K562 (cell line): ENCODE data around the gene TGFA. TPM values are rescaled to one million over a fixed set of nuclear protein-coding genes. Genes with fewer than 3 reads are reported as not detected.

Experiments used
- ATAC-seq: fragments of 200-7000 bp; cut with Tn5 transposase; 3 replicates; pipeline ENCODE4 v1.9.1; 2020; ENCODE audit warnings: moderate library complexity
- BruUV-seq: library from RNA; stranded (reverse); fragments of 400-500 nt; replicated peaks from 2 replicates; lab custom pipeline; 2021; lab: Mats Ljungman, UMichigan
- CTCF ChIA-PET: fragments of 300-600 bp; formaldehyde crosslinking; extraction: SDS; loops from one replicate; lab custom pipeline; 2021; ENCODE audit warnings: low intra/inter-chr PET ratio; lab: Yijun Ruan, JAX
- POLR2A ChIA-PET: fragments of 300-600, 350-650 bp; sonication (Branson Sonifier 250); formaldehyde crosslinking; extraction: SDS; loops from one replicate; lab custom pipeline; 2021; ENCODE audit warnings: antibody characterized with exemption, inconsistent platforms; lab: Yijun Ruan, JAX
- DNase-seq, 4 experiments: peaks; one replicate each; pipeline versions ENCODE4 v3.0.0 to v3.0.0-alpha.2; 2011 to 2018; ENCODE audit warnings: low spot score in 3 of 4, mixed read lengths in 3 of 4; ENCODE audit errors: extremely low read depth in 1 of 4
- FAIRE-seq: peaks from 2 replicates; lab custom pipeline; 2011; peaks lifted over from hg19 to GRCh38; lab: Jason Lieb, UNC
- H2AFZ ChIP-seq: 2 replicates; pipeline ENCODE4 v1.6.0; 2011; ENCODE audit warnings: low read depth, low read length, control low read depth, inconsistent platforms
- H3K27ac ChIP-seq: fragments of 200-600 bp; 3 replicates; pipeline ENCODE4 v1.8.0; 2011; ENCODE audit warnings: low read depth, mild to moderate bottlenecking, control low read depth, inconsistent platforms, low read length, moderate library complexity, mixed read lengths; ENCODE audit errors: extremely low read depth
- H3K27me3 ChIP-seq, 2 experiments: fragments of 300-600 bp in 1 of 2; 2 replicates in 1 of 2; 3 replicates in 1 of 2; pipeline versions ENCODE4 v1.6.0 to v1.8.0; 2011; ENCODE audit warnings: inconsistent platforms in 2 of 2, low read length in 2 of 2, mild to moderate bottlenecking in 1 of 2, mixed read lengths in 1 of 2, moderate library complexity in 1 of 2; ENCODE audit not compliant: control insufficient read depth in 2 of 2, insufficient read depth in 2 of 2
- H3K36me3 ChIP-seq: fragments of 300-600 bp; 3 replicates; pipeline ENCODE4 v1.8.0; 2011; ENCODE audit warnings: mild to moderate bottlenecking, low read length, inconsistent platforms; ENCODE audit not compliant: control insufficient read depth, insufficient read depth
- H3K4me1 ChIP-seq, 2 experiments: fragments of 200-600 bp in 1 of 2; replicated peaks in 1 of 2; 2 replicates in 1 of 2; 3 replicates in 1 of 2; pipeline versions ENCODE4 v1.5.1 to v1.8.0; 2011; ENCODE audit warnings: inconsistent platforms in 2 of 2, low read length in 2 of 2, mild to moderate bottlenecking in 1 of 2, mixed read lengths in 1 of 2, moderate library complexity in 1 of 2; ENCODE audit not compliant: control insufficient read depth in 2 of 2, insufficient read depth in 2 of 2
- H3K4me2 ChIP-seq: 2 replicates; pipeline ENCODE4 v1.6.1; 2011; ENCODE audit warnings: low read length, control low read depth, inconsistent platforms, mixed read lengths; ENCODE audit not compliant: insufficient read depth
- H3K4me3 ChIP-seq: fragments of 200-600 bp; sonication (generic), shearing (Covaris generic); 2 replicates; pipeline ENCODE4 v1.5.1; 2016; ENCODE audit warnings: control low read depth, inconsistent platforms
- H3K79me2 ChIP-seq: fragments of 200-600 bp; 3 replicates; pipeline ENCODE4 v1.8.0; 2011; ENCODE audit warnings: low read length, inconsistent platforms; ENCODE audit not compliant: control insufficient read depth, insufficient read depth
- H3K9ac ChIP-seq, 2 experiments: 2 replicates each; pipeline versions ENCODE4 v1.6.0 to v1.6.1; 2011; ENCODE audit warnings: low read depth in 2 of 2, low read length in 2 of 2, control low read depth in 1 of 2, inconsistent platforms in 1 of 2, mild to moderate bottlenecking in 1 of 2, mixed read lengths in 1 of 2; ENCODE audit not compliant: insufficient read depth in 1 of 2
- H3K9me1 ChIP-seq: one replicate; pipeline ENCODE4 v1.6.0; 2011; ENCODE audit warnings: inconsistent platforms, mild to moderate bottlenecking, low read length, moderate library complexity; ENCODE audit not compliant: control insufficient read depth, insufficient read depth
- H3K9me3 ChIP-seq: replicated peaks from 2 replicates; pipeline ENCODE4 v1.5.1; 2011; ENCODE audit warnings: low read depth, low read length, inconsistent platforms; ENCODE audit not compliant: control insufficient read depth, insufficient read depth
- H4K20me1 ChIP-seq: replicated peaks from 2 replicates; pipeline ENCODE4 v1.6.1; 2011; ENCODE audit warnings: low read length, inconsistent platforms, mixed read lengths; ENCODE audit not compliant: control insufficient read depth, insufficient read depth
- ELF1 ChIP-seq: fragments of 200-800 bp; sonication (Bioruptor generic); IDR thresholded peaks from 2 replicates; pipeline ENCODE4 v1.6.1; 2016; ENCODE audit warnings: missing genetic modification characterization, missing compliant biosample characterization
- ETV1 ChIP-seq: fragments of 450-650 bp; conservative IDR thresholded peaks from 2 replicates; pipeline ENCODE4 v1.6.1; 2016; ENCODE audit warnings: missing genetic modification characterization, control low read depth, low read depth, missing compliant biosample characterization
- POLR2A ChIP-seq: fragments of 450-650 bp; conservative IDR thresholded peaks from 2 replicates; pipeline ENCODE4 v1.6.1; 2016
- SMARCB1 ChIP-seq: IDR thresholded peaks from 2 replicates; pipeline ENCODE4 v1.6.1; 2011; ENCODE audit warnings: improper control_type of control experiment, low read depth; ENCODE audit not compliant: insufficient read length
- ZNF143 ChIP-seq: sonication (generic); formaldehyde crosslinking; IDR thresholded peaks from 2 replicates; pipeline ENCODE4 v1.9.0; 2022; ENCODE audit warnings: mild to moderate bottlenecking, missing genetic modification reagents
- WGBS: fragments of 100-300 bp; shearing (Covaris generic); methylation state at CpG from one replicate; pipeline ENCODE4 v1.1.6; 2016; ENCODE audit warnings: low coverage, mixed read lengths; ENCODE audit not compliant: insufficient coverage; ENCODE audit errors: missing lambda C conversion rate; 5-methylcytosine and 5-hydroxymethylcytosine counted together
- in situ Hi-C: fragments of 300-500 bp; cut with MboI; formaldehyde crosslinking; loops from 4 replicates; pipeline ENCODE4 v1.15.0; 2018; ENCODE audit warnings: inconsistent platforms, mixed read lengths
- intact Hi-C: fragments of 100-400 bp; cut with micrococcal nuclease; formaldehyde crosslinking; loops from 2 replicates; pipeline ENCODE4 v1.14.2; 2022
- polyA plus RNA-seq, 8 experiments: library from polyadenylated mRNA; depleted of rRNA in 4 of 8; stranded (reverse) in 5 of 8; unstranded in 3 of 8; fragments of >200 nt; fragmentation: Nextera tagmentation in 2 of 8; fragmentation: Illumina TruSeq in 1 of 8; extraction: Ambion mirVana in 2 of 8; extraction: Trizol in 1 of 8; gene quantifications; 2 replicates each; pipeline versions ENCODE4 v1.2.1 to v1.2.3, GENCODE V29; 2011 to 2014; ENCODE audit warnings: inconsistent platforms in 1 of 8, missing spikeins in 1 of 8
- total RNA-seq, 7 experiments: library from RNA; depleted of rRNA in 6 of 7; stranded (reverse); fragments of >200 nt in 6 of 7; fragmentation: Illumina TruSeq in 2 of 7; extraction: Trizol in 2 of 7; gene quantifications; 2 replicates each; pipeline versions ENCODE4 v1.2.1 to v1.2.3, GENCODE V29; 2011 to 2021; ENCODE audit warnings: low replicate concordance in 1 of 7
- TF ChIP-seq, protein P1 (sequence below): fragments of 450-650 bp; IDR thresholded peaks from 2 replicates; pipeline ENCODE4 v1.6.1; 2017; ENCODE audit warnings: mild to moderate bottlenecking, moderate library complexity
- TF ChIP-seq, protein P2 (sequence below), 2 experiments: fragments of 450-650 bp; IDR thresholded peaks; 2 replicates each; pipeline ENCODE4 v1.6.1; 2016
- TF ChIP-seq, protein P3 (sequence below): sonication (generic); formaldehyde crosslinking; IDR thresholded peaks from 2 replicates; pipeline ENCODE4 v1.8.0; 2022; ENCODE audit warnings: missing genetic modification reagents, mild to moderate bottlenecking, borderline replicate concordance

The TGFA gene
- total and polyA plus RNA-seq, 9 of the 15 experiments (the other 6 are each of a cell fraction or from before 2014, with no cell fraction given): not detected

DNA sequence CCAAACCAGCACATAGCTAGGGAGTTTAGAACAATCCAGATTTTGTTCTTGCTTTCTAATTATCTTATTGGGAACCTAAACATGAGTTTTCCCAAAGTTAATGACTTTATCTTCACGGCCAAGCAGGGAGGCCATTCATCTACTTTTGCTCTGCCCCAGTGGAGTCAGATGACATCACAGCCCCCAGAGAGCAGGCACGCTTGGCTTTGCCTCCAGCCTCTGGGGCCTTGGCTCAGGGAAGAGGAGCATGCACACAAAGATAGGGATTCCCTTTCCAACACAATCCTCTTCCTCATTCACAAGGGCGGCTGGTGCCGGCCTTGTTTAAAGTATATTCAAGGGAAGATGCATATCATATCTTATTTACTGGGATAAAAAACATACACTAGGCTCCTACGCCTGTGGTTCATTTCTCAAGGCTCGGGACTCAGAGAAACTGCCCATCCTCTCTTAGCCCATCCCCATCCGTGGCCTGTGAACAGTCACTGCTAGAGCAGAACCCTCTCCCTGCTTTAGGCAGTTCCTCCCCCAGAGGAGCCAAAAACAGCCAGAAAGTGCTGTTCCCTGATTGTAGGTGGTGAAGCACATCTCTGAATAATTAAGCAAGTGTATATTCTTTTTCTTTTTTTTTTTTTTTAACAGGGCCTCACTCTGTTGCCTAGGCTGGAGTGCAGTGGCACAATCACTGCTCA is 21.2 kb downstream of the TGFA start:
- Histone ChIP-seq H3K9me1 (no peaks in the 10 kb centered on the region), H4K20me1 (no peaks in the 10 kb centered on the region), H3K4me2 (no peak overlapping the region), H3K9me3 (no peaks in the 10 kb centered on the region), H3K4me3 (no peak overlapping the region), H3K36me3 (no peaks in the 10 kb centered on the region), H3K4me1 (no peaks in the 10 kb centered on the region), H3K27ac (no peak overlapping the region), H3K9ac (no peak overlapping the region), H3K79me2 (no peaks in the 10 kb centered on the region), H3K27me3 (peaks cover 2 to 11% of the 10 kb centered on the region in 2 experiments; a peak in 1 of 5 replicates), H2AFZ (no peak overlapping the region)
- ATAC-seq: no peak
- ChIA-PET POLR2A (no interaction called here), CTCF (no interaction called here)
- no peak for TF ChIP-seq POLR2A
- TF ChIP-seq SMARCB1: no peak
- FAIRE-seq: no peak
- DNase-seq: no peak
- WGBS: under 1% methylated on average over 7 of the region's 7 CpGs
- BruUV-seq: no TSS peak
- intact Hi-C loops (no loop called here), in situ Hi-C loops (no loop called here)

DNA sequence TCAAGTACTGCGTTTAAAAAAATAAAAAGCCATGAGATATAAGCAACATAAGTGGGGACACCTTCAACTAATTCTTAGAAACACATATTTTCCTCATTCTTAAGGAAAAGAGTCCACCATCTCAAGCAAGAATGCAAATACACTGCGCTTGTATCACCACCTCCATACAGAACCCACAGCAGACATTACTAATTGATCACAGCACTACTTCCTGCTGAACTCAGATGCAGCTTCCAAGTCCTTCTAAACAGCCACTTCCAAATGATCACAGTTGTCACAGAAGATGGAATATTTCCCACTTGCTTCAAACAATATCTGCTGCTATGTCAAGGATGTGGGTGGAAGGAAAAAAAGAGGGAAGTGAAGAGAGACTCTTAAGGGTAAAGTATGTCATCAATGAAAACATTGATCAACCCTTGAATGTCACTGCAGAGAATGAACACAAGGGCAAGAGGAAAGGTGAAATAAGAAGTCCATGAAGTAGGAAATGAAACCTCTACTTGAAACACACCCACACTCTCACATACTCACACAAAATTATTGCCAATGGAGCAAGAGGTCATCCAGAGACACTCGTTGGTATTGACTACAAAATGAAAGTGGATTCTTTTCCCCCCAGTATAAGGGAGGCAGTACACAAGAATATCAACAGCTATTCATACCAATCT is 22.1 kb downstream of the TGFA start:
- FAIRE-seq (no peak), DNase-seq (no peak), ATAC-seq (no peak)
- Histone ChIP-seq H3K9me3 (no peaks in the 10 kb centered on the region), H3K36me3 (no peaks in the 10 kb centered on the region), H3K9ac (no peak overlapping the region), H3K4me1 (no peaks in the 10 kb centered on the region), H3K4me2 (no peak overlapping the region), H4K20me1 (no peaks in the 10 kb centered on the region), H3K9me1 (no peaks in the 10 kb centered on the region), H3K4me3 (no peak overlapping the region), H3K27ac (no peak overlapping the region), H3K27me3 (peaks cover 2 to 11% of the 10 kb centered on the region in 2 experiments; a peak in 1 of 5 replicates), H2AFZ (0 out of 2 replicates have a peak overlapping the region, but pooled peaks have one; percentile 28), H3K79me2 (no peaks in the 10 kb centered on the region)
- CTCF ChIA-PET: no interaction called here
- 3% methylated on average over 3 of the region's 3 CpGs for WGBS
- in situ Hi-C loops (no loop called here), intact Hi-C loops (no loop called here)
- POLR2A ChIA-PET: no interaction called here
- no TSS peak for BruUV-seq
- TF ChIP-seq ZNF143: no peak
- TF ChIP-seq ELF1 (tag): 0 out of 2 replicates have a peak, but pooled peaks have one; percentile 17
- TF ChIP-seq, protein P1, sequence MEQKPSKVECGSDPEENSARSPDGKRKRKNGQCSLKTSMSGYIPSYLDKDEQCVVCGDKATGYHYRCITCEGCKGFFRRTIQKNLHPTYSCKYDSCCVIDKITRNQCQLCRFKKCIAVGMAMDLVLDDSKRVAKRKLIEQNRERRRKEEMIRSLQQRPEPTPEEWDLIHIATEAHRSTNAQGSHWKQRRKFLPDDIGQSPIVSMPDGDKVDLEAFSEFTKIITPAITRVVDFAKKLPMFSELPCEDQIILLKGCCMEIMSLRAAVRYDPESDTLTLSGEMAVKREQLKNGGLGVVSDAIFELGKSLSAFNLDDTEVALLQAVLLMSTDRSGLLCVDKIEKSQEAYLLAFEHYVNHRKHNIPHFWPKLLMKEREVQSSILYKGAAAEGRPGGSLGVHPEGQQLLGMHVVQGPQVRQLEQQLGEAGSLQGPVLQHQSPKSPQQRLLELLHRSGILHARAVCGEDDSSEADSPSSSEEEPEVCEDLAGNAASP: no peak
- TF ChIP-seq ETV1 (tag): peak; percentile 38; the same call in 1 of the 2 replicates
- TF ChIP-seq, protein P2, sequence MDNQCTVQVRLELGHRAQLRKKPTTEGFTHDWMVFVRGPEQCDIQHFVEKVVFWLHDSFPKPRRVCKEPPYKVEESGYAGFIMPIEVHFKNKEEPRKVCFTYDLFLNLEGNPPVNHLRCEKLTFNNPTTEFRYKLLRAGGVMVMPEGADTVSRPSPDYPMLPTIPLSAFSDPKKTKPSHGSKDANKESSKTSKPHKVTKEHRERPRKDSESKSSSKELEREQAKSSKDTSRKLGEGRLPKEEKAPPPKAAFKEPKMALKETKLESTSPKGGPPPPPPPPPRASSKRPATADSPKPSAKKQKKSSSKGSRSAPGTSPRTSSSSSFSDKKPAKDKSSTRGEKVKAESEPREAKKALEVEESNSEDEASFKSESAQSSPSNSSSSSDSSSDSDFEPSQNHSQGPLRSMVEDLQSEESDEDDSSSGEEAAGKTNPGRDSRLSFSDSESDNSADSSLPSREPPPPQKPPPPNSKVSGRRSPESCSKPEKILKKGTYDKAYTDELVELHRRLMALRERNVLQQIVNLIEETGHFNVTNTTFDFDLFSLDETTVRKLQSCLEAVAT (IDR thresholded peaks at IDR 0.05): peak in 1 of 2 experiments; percentile 97; a peak in 2 of 4 replicates
- TF ChIP-seq, protein P3, sequence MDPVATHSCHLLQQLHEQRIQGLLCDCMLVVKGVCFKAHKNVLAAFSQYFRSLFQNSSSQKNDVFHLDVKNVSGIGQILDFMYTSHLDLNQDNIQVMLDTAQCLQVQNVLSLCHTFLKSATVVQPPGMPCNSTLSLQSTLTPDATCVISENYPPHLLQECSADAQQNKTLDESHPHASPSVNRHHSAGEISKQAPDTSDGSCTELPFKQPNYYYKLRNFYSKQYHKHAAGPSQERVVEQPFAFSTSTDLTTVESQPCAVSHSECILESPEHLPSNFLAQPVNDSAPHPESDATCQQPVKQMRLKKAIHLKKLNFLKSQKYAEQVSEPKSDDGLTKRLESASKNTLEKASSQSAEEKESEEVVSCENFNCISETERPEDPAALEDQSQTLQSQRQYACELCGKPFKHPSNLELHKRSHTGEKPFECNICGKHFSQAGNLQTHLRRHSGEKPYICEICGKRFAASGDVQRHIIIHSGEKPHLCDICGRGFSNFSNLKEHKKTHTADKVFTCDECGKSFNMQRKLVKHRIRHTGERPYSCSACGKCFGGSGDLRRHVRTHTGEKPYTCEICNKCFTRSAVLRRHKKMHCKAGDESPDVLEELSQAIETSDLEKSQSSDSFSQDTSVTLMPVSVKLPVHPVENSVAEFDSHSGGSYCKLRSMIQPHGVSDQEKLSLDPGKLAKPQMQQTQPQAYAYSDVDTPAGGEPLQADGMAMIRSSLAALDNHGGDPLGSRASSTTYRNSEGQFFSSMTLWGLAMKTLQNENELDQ: no peak
